ENCODE measurements around the gene FAM131C. TPM values are rescaled to one million over a fixed set of nuclear protein-coding genes. Genes with fewer than 3 reads are reported as not detected.

FAM131C gene
- total and polyA plus RNA-seq, 10 of the 15 experiments (the other 5 are each of a cell fraction or from before 2014, with no cell fraction given) = 0.03 TPM; not detected in 9

DNA sequence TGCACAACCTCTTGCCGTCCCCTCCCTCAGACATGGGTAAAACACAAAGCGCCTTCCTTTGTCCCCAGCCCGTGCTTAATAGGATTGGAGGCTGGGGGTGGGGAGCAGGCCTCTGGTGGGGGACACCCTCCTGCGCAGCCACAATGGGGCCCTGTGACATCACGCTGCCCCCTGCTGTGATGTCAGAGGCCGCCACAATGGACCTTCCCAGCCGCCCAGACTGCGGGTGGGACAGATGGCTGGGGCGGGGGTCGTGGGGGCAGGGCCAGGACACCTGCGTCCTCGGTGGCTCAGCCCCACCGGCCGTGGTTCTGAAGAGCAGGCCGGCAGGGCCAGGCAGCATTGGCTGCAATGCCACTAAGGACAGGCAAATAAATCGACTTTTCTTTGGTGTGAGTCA, 42.6 kb upstream of the FAM131C start (continued):
- TF ChIP-seq, protein P1, sequence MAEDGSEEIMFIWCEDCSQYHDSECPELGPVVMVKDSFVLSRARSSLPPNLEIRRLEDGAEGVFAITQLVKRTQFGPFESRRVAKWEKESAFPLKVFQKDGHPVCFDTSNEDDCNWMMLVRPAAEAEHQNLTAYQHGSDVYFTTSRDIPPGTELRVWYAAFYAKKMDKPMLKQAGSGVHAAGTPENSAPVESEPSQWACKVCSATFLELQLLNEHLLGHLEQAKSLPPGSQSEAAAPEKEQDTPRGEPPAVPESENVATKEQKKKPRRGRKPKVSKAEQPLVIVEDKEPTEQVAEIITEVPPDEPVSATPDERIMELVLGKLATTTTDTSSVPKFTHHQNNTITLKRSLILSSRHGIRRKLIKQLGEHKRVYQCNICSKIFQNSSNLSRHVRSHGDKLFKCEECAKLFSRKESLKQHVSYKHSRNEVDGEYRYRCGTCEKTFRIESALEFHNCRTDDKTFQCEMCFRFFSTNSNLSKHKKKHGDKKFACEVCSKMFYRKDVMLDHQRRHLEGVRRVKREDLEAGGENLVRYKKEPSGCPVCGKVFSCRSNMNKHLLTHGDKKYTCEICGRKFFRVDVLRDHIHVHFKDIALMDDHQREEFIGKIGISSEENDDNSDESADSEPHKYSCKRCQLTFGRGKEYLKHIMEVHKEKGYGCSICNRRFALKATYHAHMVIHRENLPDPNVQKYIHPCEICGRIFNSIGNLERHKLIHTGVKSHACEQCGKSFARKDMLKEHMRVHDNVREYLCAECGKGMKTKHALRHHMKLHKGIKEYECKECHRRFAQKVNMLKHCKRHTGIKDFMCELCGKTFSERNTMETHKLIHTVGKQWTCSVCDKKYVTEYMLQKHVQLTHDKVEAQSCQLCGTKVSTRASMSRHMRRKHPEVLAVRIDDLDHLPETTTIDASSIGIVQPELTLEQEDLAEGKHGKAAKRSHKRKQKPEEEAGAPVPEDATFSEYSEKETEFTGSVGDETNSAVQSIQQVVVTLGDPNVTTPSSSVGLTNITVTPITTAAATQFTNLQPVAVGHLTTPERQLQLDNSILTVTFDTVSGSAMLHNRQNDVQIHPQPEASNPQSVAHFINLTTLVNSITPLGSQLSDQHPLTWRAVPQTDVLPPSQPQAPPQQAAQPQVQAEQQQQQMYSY (CRISPR knock-in tag; IDR thresholded peaks at IDR 0.05) = no peak

DNA sequence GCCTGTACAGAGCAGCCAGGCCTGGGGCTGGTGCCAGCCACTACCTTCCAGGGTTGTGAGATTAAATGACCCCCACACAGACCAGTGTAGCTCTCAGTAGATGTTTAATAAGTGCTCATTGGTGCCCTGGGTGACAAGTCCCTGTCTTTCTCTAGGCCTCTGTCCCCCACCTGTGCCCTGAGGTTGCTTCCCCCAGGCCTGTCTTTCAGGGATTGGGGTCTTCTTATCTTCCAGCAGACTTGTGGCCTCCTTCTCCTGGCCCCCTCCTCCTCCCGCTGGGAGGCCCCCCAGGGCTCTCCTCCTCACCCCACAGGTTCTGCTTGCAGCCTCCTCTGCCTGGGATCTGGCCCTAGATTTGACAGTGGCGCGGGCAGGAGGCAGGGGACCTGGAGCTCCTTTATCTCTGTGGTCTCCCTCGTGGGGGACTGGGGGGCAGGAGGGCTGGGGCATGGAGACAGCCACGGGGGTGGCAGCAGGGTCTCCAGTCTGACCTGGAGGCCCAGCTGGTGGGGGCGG, 42.1 kb upstream of the FAM131C start:
- Histone ChIP-seq H3K9me3 (replicated peaks; ENCODE audit: control insufficient read depth, insufficient read depth, low read length) (no peaks in the 10 kb centered on the region), H3K79me2 (ENCODE audit: control insufficient read depth, insufficient read depth, low read length) (no peaks in the 10 kb centered on the region), H4K20me1 (ENCODE audit: control insufficient read depth, insufficient read depth) (no peaks in the 10 kb centered on the region), H2AFZ (ENCODE audit: control insufficient read depth, low read depth, low read length) (no peak overlapping the region), H3K4me3 (no peak overlapping the region), H3K36me3 (ENCODE audit: control insufficient read depth in 2 of 2, insufficient read depth in 2 of 2, low read length in 1 of 2) (no peaks in the 10 kb centered on the region), H3K4me1 (ENCODE audit: control insufficient read depth, insufficient read depth, low read length) (no peaks in the 10 kb centered on the region), H3K27me3 (replicated peaks in 1 of 2; ENCODE audit: control insufficient read depth in 2 of 2, insufficient read depth in 2 of 2, low read length in 1 of 2) (peaks cover 0 to 4% of the 10 kb centered on the region in 2 experiments; a peak in 3 of 4 replicates), H3K27ac (ENCODE audit: control insufficient read depth, insufficient read depth) (no peak overlapping the region), H3K4me2 (ENCODE audit: control insufficient read depth, insufficient read depth) (no peak overlapping the region), H3K9ac (ENCODE audit: control insufficient read depth, insufficient read depth, low read length) (no peak overlapping the region)
- FAIRE-seq (no peak), DNase-seq (ENCODE audit: low read depth, low spot score) (no peak), ATAC-seq (no peak)
- ChIA-PET POLR2A (no interaction called here), SMC1A (ENCODE audit: uncharacterized antibody, unreplicated experiment) (no interaction called here), RAD21 (ENCODE audit: unreplicated experiment) (no interaction called here), CTCF (no interaction called here)
- in situ Hi-C loops (cut with MboI) = no loop called here
- TF ChIP-seq CBX5 (IDR thresholded peaks at IDR 0.05; ENCODE audit: low read depth) (no peak), POLR2AphosphoS2 (IDR thresholded peaks at IDR 0.05; ENCODE audit: low read depth, low read length) (no peak), HDGF (IDR thresholded peaks at IDR 0.05) (no peak), EGR1 (IDR thresholded peaks at IDR 0.05; ENCODE audit: borderline replicate concordance in 1 of 2, low read depth in 2 of 2, low read length in 2 of 2) (no peak), NFXL1 (IDR thresholded peaks at IDR 0.05; ENCODE audit: borderline replicate concordance) (no peak), SREBF2 (IDR thresholded peaks at IDR 0.05; ENCODE audit: low read length) (no peak)
- TF ChIP-seq, protein P2, sequence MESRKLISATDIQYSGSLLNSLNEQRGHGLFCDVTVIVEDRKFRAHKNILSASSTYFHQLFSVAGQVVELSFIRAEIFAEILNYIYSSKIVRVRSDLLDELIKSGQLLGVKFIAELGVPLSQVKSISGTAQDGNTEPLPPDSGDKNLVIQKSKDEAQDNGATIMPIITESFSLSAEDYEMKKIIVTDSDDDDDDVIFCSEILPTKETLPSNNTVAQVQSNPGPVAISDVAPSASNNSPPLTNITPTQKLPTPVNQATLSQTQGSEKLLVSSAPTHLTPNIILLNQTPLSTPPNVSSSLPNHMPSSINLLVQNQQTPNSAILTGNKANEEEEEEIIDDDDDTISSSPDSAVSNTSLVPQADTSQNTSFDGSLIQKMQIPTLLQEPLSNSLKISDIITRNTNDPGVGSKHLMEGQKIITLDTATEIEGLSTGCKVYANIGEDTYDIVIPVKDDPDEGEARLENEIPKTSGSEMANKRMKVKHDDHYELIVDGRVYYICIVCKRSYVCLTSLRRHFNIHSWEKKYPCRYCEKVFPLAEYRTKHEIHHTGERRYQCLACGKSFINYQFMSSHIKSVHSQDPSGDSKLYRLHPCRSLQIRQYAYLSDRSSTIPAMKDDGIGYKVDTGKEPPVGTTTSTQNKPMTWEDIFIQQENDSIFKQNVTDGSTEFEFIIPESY (IDR thresholded peaks at IDR 0.05) = no peak
- intact Hi-C loops (cut with micrococcal nuclease; ENCODE audit: unreplicated experiment) = no loop called here
- no TSS peak for BruUV-seq (replicated peaks)
- 50% methylated on average over 4 of the region's 6 CpGs for WGBS (ENCODE audit: insufficient coverage, insufficient replicate concordance, low lambda C conversion rate, missing lambda C conversion rate)

All from GM12878 (cell line).